GM19351 (cell line): ENCODE measurements around the gene VSTM1.
"Not testable (repeated sequence)": the region's sequence is repeated elsewhere in the genome, so short reads cannot be mapped to it uniquely, and the experiment has no call there.

Source experiments
- ATAC-seq: cut with Tn5 transposase; IDR thresholded peaks from one replicate; pipeline ENCODE4 v1.9.1; 2021; ENCODE audit warnings: mild to moderate bottlenecking, moderate library complexity; ENCODE audit not compliant: unreplicated experiment

The VSTM1 gene, protein sequence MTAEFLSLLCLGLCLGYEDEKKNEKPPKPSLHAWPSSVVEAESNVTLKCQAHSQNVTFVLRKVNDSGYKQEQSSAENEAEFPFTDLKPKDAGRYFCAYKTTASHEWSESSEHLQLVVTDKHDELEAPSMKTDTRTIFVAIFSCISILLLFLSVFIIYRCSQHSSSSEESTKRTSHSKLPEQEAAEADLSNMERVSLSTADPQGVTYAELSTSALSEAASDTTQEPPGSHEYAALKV

DNA sequence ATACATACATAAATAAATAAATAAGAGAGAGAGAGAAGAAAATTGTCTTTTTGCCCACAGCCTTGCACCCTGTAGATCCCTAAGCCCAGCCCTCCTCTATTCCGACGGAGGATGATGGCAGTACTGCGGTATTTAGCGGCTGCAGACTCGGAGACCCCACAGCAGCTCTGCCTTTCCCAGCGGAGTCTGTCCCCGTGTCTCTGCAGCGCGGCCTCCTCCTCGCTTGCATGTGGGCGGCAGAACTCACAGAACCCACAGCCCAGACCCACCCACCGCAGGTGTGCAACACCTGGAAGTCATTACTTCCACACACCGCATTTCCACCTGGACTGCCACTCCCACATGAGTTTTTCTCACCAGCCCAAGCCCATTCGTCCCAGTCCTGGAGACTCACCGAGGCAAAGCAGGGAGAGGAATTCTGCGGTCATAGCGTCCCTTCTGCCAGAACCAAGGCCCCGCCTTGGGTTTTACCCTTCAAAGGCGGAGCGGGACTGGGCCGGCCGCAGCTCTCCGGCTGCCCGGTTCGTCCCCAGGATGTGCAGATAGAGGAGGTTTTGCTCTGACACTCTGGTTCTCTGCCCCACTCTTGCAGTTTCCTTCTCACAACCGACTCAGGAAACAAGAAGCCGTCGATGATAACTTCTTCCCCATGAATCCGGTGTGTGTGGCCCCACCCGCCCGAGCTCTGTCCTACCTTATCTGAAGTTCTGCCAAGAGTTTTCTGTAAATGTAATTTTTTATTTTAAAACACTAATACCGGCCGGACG, at the start of gene VSTM1:
Gene VSTM1 (minus strand): TSS at position 548 of the 767 bp plus-strand sequence. CDS start 120 bp downstream, at position 428.
- no peak for ATAC-seq

DNA sequence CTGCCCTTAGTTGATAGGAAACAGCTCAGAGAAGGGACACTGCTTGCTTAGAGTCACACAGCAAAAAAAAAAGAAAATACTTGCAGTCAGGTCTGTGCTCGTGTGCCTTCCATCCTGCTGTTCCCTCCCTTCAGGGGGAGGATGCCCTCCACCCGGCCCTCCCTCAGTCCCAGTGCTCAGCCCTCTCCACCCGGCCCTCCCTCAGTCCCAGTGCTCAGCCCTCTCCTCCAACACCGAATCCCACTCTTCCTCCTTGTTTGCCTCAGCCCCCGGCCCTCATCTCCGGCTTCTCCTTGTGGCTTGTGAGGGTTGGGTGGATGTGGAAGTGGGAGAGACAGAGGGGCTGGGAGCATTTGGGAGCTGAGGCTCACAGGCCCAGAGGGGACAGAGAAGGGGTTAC, 46.0 kb upstream of the VSTM1 start:
- ATAC-seq, result no peak

DNA sequence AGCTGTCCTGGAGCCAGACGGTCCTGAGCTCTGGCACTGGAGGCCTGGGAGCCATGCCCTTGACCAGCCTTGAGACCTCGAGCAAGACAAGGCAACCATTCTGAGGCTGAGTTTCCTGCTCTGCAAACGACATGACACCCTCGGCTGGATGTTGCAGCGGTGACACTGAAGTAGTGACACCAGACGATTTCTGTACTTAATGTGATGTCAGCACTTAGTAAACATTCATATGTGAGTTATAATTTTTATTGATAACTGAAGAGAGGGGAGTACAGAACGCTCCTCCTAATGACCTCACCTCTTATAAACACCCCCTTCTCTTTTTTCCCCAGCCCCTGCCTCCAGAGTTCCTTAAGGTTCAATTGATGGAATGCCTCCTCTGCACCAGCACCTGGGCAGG, 44.8 kb upstream of the VSTM1 start:
- no peak for ATAC-seq

DNA sequence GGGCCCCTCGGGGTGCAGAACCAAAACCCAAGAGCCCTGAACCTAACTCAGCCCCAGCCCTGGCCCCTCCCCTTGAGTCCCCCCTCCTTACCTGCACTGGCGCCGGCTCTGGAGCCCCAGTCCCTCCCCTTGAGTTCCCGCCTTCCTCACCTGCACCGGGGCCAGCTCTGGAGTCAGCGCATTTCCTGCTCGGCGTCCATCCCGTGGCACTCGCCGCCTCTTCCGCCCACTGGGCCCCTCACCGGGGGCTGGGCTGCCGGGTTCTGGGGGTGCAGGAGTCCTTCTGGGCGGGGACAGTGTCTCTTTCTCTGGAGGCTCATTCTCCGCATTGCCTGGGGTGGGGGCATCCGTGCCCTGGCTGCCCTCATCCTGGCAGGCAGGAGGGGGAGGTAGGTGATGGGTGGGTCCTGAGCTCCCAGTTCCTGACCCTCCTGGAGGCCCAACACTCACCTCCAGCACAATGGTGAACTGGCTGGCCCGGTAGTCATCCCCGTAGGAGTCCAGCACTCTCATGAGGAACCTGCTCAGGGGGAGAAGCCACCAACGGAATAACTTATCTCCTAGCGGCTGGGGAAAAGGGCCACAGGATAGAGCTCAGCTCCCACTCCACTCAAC, 44.3 kb upstream of the VSTM1 start:
- no peak for ATAC-seq

DNA sequence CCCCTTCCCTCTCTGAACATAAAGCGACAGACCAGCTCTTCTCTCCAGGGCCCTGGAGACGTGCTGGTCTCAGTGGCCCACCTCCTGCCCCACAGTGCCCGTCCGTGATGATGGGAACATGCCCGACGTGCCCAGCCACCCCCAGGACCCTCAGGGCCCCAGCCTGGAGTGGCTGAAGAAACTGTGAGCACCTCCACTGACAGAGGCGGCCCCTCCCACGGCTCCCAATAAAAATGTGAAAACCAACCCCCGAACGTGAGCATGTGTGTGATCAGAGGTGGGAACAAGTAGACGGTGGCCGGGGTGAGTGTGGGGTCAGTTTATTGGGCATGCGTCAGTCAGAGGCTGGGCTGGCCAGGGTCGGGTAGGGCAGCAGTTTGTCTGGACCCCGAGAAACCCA, 43.0 kb upstream of the VSTM1 start:
- ATAC-seq, result no peak

DNA sequence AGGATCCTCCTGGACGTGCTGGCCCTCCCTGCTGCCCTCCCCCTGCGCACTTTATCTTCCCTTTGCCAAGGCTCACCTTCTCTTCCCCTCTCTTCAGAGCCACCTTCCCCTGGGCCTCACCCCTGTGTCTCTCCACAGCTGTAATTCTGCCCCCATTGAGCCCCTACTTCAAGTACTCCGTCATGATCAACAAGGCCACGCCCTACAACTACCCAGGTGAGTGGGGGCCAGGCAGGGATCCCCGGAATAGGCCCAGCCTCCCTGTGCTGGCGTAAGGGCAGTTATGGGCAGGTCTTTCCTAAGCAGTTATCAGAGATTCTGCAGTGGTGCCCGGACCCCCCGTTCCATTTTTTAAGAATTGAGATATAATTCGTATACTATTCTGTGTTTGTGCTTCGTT, 42.1 kb upstream of the VSTM1 start:
- ATAC-seq, result no peak

DNA sequence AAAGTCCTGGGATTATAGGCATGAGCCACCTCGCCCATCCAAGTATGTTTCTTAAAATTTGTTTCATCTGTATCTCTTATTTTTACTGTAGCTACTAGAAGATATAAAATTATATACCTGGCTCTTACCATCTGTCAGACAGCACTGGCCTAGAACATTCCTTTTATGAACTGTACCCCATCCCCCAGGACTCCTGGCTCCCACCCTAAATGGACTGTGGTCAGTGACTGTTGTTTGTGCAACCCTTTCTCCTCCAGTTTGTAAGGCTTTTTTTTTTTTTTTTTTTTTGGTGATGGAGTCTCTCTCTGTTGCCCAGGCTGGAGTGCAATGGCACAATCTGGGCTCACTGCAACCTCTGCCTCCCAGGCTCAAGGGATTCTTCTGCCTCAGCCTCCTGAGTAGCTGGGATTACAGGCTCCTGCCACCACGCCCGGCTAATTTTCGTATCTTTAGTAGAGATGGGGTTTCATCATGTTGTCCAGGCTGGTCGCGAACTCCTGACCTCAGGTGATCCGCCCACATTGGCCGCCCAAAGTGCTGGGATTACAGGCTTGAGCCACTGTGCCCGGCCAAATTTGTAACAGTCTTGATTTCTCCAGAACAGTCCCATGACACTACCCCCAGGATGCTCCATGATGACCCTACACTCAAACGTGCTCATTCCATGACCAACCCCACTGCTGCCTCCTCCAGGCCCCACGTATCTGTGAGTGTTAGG, 41.5 kb upstream of the VSTM1 start:
- no peak for ATAC-seq

DNA sequence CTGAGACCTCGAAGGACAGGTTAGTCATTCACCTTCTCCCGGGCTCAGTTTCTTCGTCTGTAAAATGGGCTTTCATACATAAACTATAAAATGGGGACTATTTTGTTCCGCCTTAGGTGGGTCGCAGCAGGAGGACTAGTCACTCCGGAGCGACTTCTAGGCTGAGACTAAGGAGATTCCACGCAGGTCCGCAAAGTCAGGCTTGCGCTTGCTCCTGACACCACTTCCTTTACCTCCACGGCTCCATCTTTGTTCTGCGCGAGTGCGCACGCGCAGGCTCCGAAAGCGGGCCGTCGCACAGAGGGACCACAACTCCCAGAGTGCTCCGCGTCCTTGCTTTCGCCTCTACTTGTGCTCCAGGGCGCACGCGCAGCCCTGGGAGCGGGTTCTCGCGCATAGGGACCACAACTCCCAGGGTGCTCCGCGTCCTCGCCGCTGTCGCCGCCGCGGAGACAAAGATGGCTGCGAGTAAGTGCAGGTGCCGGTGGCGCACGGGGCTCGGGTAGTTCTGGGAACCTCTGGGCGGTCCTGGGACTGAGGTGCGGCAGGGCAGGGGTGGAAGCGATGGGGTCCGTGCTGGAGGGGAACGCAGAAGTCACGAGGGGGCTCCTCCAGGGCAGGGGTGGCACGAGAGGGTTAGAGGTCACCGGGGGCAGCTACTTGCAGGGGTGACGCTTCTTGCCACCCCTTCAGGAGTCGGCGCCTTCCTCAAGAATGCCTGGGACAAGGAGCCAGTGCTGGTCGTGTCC, 38.9 kb upstream of the VSTM1 start, which contains the start of gene NDUFA3:
Gene NDUFA3 (plus strand): TSS at position 435 of the 749 bp plus-strand sequence. CDS start 24 bp downstream, at position 459.
- ATAC-seq, result peak; percentile 97

DNA sequence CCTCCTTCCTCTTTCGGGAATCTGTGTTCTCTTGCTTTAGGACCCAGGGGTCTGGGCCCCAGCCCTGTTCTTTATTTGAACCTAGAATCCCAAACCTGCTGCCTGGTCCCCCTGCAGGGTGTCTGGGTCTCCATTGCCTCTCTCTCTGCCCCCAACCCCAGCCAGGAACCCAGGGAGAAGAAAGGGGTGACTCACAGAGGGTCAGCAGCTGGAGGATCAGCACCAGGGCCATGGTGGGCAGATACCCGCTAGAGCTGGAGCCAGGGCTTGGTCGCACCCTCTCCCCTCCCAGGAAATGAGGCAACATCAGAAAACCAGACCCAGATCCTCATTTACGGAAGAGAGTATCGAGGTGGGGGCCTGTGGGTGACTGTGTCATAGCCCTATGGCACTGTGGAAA, 36.9 kb upstream of the VSTM1 start, which contains the start of gene OSCAR:
Gene OSCAR (minus strand): TSS at position 243 of the 400 bp plus-strand sequence. CDS start 11 bp downstream, at position 232.
- ATAC-seq, result no peak

DNA sequence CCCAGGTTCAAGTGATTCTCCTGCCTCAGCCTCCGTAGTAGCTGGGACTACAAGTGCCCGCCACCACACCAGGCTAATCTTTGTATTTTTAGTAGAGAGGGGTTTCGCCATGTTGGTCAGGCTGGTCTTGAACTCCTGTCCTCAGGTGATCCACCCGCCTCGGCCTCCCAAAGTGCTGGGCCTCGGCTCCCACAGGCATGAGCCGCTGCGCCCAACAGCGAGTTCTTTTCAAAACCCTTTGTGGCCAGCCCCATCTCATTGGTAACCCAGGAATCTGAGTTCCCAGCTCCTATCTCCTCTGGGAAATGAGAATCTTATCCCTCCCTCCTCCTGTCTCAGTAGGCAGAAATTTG, 36.2 kb upstream of the VSTM1 start:
- not testable (repeated sequence) for ATAC-seq

DNA sequence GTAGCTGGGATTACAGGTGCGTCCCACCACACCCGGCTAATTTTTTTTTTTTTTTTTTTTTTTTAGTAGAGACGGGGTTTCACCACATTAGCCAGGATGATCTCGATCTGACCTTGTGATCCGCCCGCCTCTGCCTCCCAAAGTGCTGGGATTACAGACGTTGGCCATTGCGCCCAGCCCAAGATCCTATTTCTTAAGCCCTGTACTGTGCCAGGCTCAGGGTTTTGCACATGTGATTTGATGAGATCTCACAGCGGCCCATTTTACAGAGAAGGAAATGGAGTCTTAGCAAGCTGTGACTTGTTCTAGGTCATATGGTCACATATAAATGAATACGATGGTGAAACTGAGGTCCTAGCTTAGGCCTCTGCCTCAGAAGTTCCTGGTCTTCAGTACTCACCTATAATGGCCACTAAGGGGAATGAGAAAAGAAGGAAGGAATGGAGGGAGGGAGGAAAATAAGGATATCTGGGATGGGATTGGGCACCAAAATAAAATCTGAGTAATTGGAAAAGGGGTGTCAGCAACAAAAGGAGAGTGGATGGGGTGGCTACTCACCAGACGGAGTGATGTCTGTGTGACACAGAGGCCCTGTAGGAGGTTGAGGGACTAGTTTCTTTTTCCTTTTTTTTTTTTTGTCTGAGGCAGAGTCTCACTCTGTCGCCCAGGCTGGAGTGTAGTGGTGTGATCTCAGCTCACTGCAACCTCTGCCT, 35.6 kb upstream of the VSTM1 start:
- ATAC-seq, result no peak

DNA sequence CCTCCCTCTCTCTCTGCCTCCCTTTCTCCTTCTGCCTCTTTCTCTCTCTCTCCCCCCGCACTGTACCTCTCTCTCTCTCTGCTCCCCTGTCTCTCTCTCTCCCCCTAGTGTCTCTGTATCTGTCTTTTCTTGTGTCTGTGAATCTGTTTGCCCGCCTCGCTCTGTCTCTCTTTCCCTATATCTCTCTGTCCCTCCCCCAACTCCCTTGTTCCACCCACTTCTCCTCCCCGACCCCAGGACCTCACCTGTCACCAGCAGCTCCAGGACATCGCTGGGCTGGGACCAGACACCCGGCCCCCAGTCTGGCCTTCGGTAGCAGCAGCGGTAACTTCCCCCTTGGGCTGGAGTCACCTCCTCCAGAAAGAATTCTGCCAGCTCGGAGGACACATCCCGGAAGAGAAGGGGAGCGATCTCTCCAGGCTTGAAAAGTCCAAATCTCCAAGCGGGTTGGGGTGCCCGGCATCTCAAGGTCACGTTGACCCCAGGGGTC, 33.0 kb upstream of the VSTM1 start:
- no peak for ATAC-seq

DNA sequence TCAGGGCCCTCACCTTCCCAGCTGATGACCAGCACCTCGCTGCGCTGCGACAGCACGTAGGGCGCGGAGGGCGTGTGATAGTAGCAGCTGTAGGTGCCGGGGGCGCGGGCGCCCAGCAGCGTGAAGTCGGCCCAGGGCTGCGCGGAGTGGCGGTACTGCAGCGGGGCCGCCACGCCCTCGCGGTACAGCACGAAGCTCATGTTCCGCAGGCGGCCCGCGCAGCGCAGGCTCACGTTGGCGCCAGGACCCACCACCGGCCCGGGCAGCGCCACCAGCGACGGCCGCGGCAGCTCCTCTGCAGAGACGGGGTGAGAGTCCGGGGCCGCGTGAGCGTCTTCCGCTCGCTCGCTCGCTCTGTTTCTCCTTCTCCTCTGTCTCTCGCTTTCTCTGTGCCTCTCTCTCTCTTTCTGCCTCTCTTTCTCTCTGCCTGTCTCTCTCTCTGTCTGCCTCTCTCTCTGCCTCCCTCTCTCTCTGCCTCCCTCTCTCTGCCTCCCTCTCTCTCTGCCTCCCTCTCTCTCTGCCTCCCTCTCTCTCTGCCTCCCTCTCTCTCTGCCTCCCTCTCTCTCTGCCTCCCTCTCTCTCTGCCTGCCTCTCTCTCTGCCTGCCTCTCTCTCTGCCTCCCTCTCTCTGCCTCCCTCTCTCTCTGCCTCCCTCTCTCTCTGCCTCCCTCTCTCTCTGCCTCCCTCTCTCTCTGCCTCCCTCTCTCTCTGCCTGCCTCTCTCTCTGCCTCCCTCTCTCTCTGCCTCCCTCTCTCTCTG, 32.3 kb upstream of the VSTM1 start:
- not testable (repeated sequence) for ATAC-seq

DNA sequence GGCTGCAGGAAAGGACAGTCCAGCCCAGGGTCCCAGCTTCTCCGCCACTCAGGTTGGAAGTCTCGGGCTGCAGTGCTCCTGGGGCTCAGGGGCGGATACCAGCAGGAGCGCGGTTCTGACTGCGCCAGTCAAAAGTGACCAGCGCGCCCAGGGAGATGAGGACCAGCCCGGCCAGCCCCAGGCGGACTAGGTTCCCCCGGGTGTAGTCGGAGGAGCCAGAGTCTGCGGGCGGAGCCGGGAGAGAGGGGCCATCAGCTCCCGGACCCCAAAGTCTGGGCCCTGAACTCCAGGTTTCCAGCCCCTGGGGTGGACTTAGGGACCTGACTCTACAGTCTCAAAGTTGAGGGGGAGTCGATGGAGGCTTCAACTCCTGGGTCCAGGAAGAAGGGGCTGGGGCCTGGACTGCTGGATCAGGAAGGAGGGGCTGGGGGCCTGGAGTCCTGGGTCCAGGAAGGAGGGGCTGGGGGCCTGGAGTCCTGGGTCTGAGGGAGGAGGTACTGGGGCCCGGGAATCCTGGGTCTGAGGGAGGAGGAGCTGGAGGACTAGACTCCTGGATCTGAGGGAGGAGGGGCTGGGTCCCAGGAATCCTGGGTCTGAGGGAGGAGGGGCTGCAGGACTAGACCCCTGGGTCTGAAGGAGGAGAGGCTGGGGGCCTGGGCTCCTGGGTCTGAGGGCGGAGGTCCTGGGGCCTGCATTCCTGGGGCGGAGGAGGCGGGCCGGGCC, 31.6 kb upstream of the VSTM1 start:
- ATAC-seq, result no peak

DNA sequence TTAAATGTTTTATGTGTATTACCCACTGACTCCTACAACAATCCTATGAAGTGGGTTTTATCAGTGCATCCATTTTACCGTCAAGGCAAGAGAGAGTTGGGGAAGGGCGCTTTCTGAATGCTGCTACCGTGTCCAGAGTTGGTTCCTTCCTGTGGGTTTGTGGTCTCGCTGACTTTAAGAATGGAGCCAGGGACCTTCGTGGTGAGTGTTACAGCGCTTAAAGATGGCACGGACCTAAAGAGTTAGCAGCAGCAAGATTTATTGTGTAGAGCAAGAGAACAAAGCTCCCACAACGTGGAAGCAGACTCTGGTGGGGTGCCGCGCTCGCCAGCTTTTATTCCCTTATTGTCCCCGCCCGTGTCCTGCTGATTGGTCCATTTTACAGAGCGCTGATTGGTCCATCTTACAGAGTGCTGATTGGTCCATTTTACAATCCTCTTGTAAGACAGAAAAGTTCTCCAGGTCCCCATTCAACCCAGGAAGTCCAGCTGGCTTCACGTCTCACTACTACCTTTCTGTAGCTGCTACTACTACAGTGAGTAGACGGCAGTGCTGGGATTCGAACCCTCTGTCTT, 30.8 kb upstream of the VSTM1 start:
- ATAC-seq, result no peak

DNA sequence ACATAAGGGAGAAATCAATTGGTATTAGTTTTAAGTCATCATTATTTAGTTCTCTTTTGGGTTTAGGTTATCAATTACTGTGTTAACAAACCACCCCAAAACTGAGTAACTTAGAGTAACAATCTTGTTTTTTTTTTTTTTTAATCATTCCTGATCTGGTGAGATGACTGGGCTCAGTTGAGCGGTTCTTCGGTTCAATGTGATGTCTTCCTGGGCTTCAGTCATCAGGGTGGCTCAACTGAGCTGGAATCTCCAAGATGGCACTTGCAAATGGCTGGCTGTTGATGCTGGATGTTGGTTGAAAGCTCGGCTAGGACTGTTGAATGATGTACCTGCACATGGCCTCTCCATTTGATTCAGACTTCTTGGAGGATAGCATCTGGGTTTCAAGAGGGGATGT, 20.7 kb upstream of the VSTM1 start:
- no peak for ATAC-seq

DNA sequence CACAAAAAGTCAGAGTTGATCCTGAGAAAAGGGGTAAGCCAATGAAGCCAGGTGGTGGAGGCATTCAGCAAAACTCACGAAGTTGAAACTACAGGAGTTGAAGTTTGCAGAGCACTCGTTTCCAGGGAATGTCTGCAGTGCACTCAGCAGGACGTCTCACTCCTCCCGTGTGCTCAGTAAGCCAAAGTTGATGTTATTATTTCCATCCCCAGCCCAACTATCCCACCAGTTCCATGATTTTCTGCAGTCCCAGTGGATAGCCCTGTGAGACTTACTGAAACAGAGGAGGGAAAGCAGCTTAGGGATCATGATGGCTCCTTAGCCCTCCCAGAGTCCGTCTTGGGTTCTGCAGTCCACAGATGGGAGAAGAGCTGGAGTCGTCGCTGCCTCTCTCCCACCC, 17.3 kb upstream of the VSTM1 start, which contains the start of gene TARM1:
Gene TARM1 (minus strand): TSS at position 334 of the 400 bp plus-strand sequence. CDS start 25 bp downstream, at position 309.
- ATAC-seq, result no peak

DNA sequence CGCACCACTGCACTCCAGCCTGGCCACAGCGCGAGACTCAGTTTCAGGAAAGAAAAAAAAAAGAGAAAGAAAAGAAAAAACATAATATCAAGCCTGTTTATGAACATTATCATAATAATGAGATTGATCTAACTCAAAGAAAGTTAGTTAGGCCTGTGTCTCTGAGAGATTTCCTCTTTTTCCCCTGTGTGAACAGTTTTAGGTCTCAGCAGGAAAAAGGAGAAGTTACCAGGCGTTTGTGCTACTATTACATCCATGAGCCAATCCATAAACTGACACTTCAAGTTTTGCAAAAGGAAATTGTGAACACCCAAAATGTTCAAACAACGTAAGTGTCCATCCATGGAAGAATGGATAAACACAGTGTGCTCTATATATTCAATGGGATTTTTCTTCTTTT, 13.6 kb upstream of the VSTM1 start:
- ATAC-seq, result no peak
